Testis (tissue), 3 donors: ENCODE data around the gene PA2G4. TPM values are rescaled to one million over a fixed set of nuclear protein-coding genes. Genes with fewer than 3 reads are reported as not detected.

ENCODE experiments used
- DNase-seq: peaks from one replicate; pipeline ENCODE4 v3.0.0-alpha.2; 2019
- H3K27ac ChIP-seq, 2 donors: fragments of 200-600 bp; sonication (generic); one replicate each; pipeline ENCODE4 v1.5.1; 2019
- H3K27me3 ChIP-seq: fragments of 200-600 bp; sonication (generic); one replicate; pipeline ENCODE4 v1.5.1; 2019
- H3K36me3 ChIP-seq: fragments of 200-600 bp; sonication (generic); one replicate; pipeline ENCODE4 v1.5.1; 2017; ENCODE audit warnings: low read depth; ENCODE audit errors: missing control alignments
- H3K4me1 ChIP-seq: fragments of 200-600 bp; sonication (generic); one replicate; pipeline ENCODE4 v1.5.1; 2019
- H3K4me3 ChIP-seq, 2 donors: fragments of 200-600 bp; sonication (generic); one replicate each; pipeline ENCODE4 v1.5.1; 2017 to 2019
- H3K9me3 ChIP-seq: fragments of 200-600 bp; sonication (generic); one replicate; pipeline ENCODE4 v1.5.1; 2017
- POLR2A ChIP-seq: fragments of 450-650 bp; IDR thresholded peaks from one replicate; pipeline ENCODE4 v1.6.1; 2017; ENCODE audit warnings: antibody characterized with exemption, mild to moderate bottlenecking, moderate library complexity
- WGBS, 2 donors: methylation state at CpG; one replicate each; pipeline ENCODE4 v1.1.5; 2018; 5-methylcytosine and 5-hydroxymethylcytosine counted together
- intact Hi-C: fragments of 100-400 bp; cut with DNase I; formaldehyde crosslinking; loops from one replicate; pipeline ENCODE4 v1.15.1; 2023; ENCODE audit warnings: low total_unique reads
- polyA plus RNA-seq: library from polyadenylated mRNA; stranded (reverse); fragments of 350-450 nt; fragmentation: Illumina TruSeq; extraction: RNeasy Lipid Tissue Mini Kit (QIAGEN cat#74804); gene quantifications from one replicate; pipeline ENCODE4 v1.2.3, GENCODE V29; 2014; ENCODE audit warnings: low read depth, low replicate concordance; ENCODE audit not compliant: insufficient read depth
- total RNA-seq, 2 donors: library from RNA; depleted of rRNA; stranded (reverse); fragments of >200 nt; gene quantifications; one replicate each; pipeline ENCODE4 v1.2.3, GENCODE V29; 2016
- TF ChIP-seq, protein P1 (sequence below), 3 experiments: fragments of 450-650 bp in 2 of 3; fragments of 200-600 bp in 1 of 3; sonication (generic) in 1 of 3; IDR thresholded peaks; one replicate each; pipeline ENCODE4 v1.5.1; 2016 to 2019; ENCODE audit warnings: antibody characterized with exemption in 3 of 3, mild to moderate bottlenecking in 2 of 3, moderate library complexity in 1 of 3

Gene PA2G4
- total and polyA plus RNA-seq, 3 donors from 2014 or later, result 61.0 to 190 (median 81.4) TPM

DNA sequence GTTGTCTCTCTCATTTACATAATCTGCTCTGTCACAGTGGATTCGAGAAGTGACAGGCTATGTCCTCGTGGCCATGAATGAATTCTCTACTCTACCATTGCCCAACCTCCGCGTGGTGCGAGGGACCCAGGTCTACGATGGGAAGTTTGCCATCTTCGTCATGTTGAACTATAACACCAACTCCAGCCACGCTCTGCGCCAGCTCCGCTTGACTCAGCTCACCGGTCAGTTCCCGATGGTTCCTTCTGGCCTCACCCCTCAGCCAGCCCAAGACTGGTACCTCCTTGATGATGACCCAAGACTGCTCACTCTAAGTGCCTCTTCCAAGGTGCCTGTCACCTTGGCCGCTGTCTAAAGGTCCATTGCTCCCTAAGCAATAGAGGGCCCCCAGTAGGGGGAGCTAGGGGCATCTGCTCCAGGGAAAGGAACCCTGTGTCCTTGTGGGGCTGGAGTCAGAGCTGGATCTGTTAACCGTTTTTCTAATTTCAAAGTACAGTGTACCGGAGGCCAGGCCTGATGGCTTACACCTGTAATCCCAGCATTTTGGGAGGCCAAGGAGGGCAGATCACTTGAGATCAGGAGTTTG lies 19.3 kb upstream of the PA2G4 start:
- no peak for DNase-seq
- intact Hi-C loops, result no loop called here

DNA sequence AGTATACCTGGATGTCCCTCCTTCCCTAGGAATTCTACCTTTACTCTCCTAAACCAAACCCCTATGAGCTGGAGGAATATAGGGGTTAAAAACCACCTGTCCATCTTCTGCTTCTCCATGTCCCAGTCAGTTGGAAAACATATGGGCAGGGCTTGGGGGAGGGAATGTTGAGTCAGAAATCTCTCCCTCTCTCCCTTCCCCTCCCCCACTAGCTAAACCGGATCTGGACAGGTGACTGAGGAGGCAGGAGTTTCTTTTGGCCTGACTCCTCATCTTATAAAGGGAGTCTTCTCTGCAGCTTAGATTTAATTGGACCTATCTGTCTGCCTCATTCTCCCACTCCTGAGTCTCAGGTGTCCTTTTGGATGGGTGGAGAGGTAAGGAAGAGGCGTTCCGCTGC lies 18.3 kb upstream of the PA2G4 start:
- intact Hi-C loops, result no loop called here
- TF ChIP-seq, protein P1, sequence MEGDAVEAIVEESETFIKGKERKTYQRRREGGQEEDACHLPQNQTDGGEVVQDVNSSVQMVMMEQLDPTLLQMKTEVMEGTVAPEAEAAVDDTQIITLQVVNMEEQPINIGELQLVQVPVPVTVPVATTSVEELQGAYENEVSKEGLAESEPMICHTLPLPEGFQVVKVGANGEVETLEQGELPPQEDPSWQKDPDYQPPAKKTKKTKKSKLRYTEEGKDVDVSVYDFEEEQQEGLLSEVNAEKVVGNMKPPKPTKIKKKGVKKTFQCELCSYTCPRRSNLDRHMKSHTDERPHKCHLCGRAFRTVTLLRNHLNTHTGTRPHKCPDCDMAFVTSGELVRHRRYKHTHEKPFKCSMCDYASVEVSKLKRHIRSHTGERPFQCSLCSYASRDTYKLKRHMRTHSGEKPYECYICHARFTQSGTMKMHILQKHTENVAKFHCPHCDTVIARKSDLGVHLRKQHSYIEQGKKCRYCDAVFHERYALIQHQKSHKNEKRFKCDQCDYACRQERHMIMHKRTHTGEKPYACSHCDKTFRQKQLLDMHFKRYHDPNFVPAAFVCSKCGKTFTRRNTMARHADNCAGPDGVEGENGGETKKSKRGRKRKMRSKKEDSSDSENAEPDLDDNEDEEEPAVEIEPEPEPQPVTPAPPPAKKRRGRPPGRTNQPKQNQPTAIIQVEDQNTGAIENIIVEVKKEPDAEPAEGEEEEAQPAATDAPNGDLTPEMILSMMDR (IDR thresholded peaks at IDR 0.05), result no peak
- no peak for TF ChIP-seq POLR2A
- no peak overlapping the region for H3K4me3 ChIP-seq
- H3K9me3 ChIP-seq, result no peaks in the 10 kb centered on the region
- no peak overlapping the region for H3K27ac ChIP-seq
- H3K27me3 ChIP-seq, result no peaks in the 10 kb centered on the region
- DNase-seq, result no peak
- 83 to 85% methylated on average over 3 of the region's 3 CpGs for WGBS, 2 donors
- H3K36me3 ChIP-seq, result no peaks in the 10 kb centered on the region
- H3K4me1 ChIP-seq, result no peaks in the 10 kb centered on the region

More for the DNA sequence above, 19.3 kb upstream of the PA2G4 start:
- H3K36me3 ChIP-seq, result no peaks in the 10 kb centered on the region
- WGBS, 2 donors, result 88 to 90% methylated on average over 9 to 15 of the region's 15 CpGs
- H3K4me1 ChIP-seq, result peaks cover 3% of the 10 kb centered on the region
- H3K27ac ChIP-seq, result no peak overlapping the region
- H3K4me3 ChIP-seq, result no peak overlapping the region
- no peak for TF ChIP-seq POLR2A
- TF ChIP-seq, protein P1 (IDR thresholded peaks at IDR 0.05), result no peak
- no peaks in the 10 kb centered on the region for H3K9me3 ChIP-seq
- no peaks in the 10 kb centered on the region for H3K27me3 ChIP-seq

DNA sequence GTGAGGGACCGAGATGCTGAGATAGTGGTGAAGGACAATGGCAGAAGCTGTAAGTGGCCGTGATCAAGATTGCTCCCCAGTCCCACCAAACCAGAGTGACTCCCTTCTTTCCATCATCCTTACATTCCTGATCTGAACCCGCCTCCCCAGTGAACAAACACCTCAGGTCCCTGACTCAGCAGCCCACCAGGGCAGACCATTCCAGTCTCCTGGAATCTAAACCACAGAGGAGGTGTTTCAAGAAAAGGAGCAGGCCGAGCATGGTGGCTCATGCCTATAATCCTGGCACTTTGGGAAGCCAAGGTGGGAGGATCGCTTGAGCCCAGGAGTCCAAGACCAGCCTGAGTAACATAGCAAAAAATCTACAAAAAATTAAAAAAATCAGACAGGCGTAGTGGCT lies 17.8 kb upstream of the PA2G4 start:
- TF ChIP-seq, protein P1 (IDR thresholded peaks at IDR 0.05), result no peak
- TF ChIP-seq POLR2A, result no peak

DNA sequence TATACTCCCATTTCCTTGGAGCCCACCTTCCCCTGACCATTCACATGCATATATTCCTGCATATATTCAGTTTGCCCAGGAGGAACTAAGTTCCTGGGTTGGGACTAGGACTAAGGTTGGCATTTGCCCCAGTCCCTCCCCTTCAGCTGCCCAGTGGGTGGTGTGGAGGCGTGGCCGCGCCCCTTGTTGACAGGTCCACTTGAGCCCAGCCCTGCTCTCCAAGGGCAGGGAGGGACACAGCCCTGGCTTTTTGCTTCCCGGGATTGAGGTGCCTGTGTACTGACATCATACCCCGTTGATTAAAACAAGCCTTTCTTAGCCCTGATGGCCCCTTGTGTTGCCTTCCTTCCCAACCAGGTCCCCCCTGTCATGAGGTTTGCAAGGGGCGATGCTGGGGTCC lies 17.1 kb upstream of the PA2G4 start:
- intact Hi-C loops, result no loop called here
- no peak overlapping the region for H3K27ac ChIP-seq
- no peak for DNase-seq

More for the DNA sequence above, 17.8 kb upstream of the PA2G4 start:
- DNase-seq, result no peak
- Histone ChIP-seq H3K36me3 (no peaks in the 10 kb centered on the region), H3K27ac (no peak overlapping the region), H3K4me1 (no peaks in the 10 kb centered on the region), H3K9me3 (no peaks in the 10 kb centered on the region), H3K27me3 (no peaks in the 10 kb centered on the region), H3K4me3 (no peak overlapping the region)
- 70 to 93% methylated on average over 5 to 6 of the region's 6 CpGs for WGBS, 2 donors
- intact Hi-C loops, result no loop called here

More for the DNA sequence above, 17.1 kb upstream of the PA2G4 start:
- WGBS, 2 donors, result 88 to 93% methylated on average over 6 of the region's 6 CpGs
- TF ChIP-seq, protein P1 (IDR thresholded peaks at IDR 0.05), result no peak
- no peak for TF ChIP-seq POLR2A
- Histone ChIP-seq H3K27me3 (no peaks in the 10 kb centered on the region), H3K4me3 (no peak overlapping the region), H3K36me3 (no peaks in the 10 kb centered on the region), H3K9me3 (no peaks in the 10 kb centered on the region), H3K4me1 (no peaks in the 10 kb centered on the region)
